HepG2 (cell line): ENCODE data around the gene GRM1. TPM values are rescaled to one million over a fixed set of nuclear protein-coding genes. Genes with fewer than 3 reads are reported as not detected.

Experiments
- FOXP1 ChIP-seq, 2 experiments: fragments of 450-650 bp in 1 of 2; IDR thresholded peaks; 2 replicates each; pipeline ENCODE4 v1.6.1; 2017 to 2018; ENCODE audit warnings: antibody characterized with exemption in 1 of 2
- HNRNPH1 ChIP-seq: fragments of 200-400 bp; formaldehyde crosslinking; optimal IDR thresholded peaks from 2 replicates; pipeline ENCODE3; 2017; ENCODE audit warnings: mild to moderate bottlenecking, low read depth, low read length
- NFYC ChIP-seq: IDR thresholded peaks from 2 replicates; pipeline ENCODE4 v1.6.1; 2016; ENCODE audit warnings: missing genetic modification reagents, missing compliant biosample characterization
- RFXAP ChIP-seq: sonication (generic); formaldehyde crosslinking; IDR thresholded peaks from 2 replicates; pipeline ENCODE4 v1.4.0; 2020; ENCODE audit warnings: missing genetic modification reagents, borderline replicate concordance
- THAP11 ChIP-seq: IDR thresholded peaks from 2 replicates; pipeline ENCODE4 v1.6.1; 2016; ENCODE audit warnings: missing biosample characterization, missing genetic modification reagents
- ZNF451 ChIP-seq: sonication (generic); formaldehyde crosslinking; IDR thresholded peaks from 2 replicates; pipeline ENCODE4 v1.5.0; 2020; ENCODE audit warnings: mild to moderate bottlenecking, missing genetic modification reagents
- polyA plus RNA-seq, 8 experiments: library from polyadenylated mRNA; depleted of rRNA in 3 of 8; stranded (reverse) in 7 of 8; unstranded in 1 of 8; fragments of >200 nt; fragmentation: Illumina TruSeq in 4 of 8; extraction: Trizol in 4 of 8; gene quantifications; 2 replicates each; pipeline versions ENCODE4 v1.2.1 to v1.2.3, GENCODE V29; 2011 to 2016; ENCODE audit warnings: low read depth in 4 of 8, missing spikeins in 1 of 8, mixed read lengths in 1 of 8; ENCODE audit not compliant: insufficient read depth in 1 of 8
- total RNA-seq, 5 experiments: library from RNA; depleted of rRNA; stranded (reverse); fragments of >200 nt; fragmentation: Illumina TruSeq; extraction: Trizol; gene quantifications; 2 replicates each; pipeline ENCODE4 v1.2.3, GENCODE V29; 2016; ENCODE audit warnings: low read depth in 1 of 5
- TF ChIP-seq, protein P1 (sequence below): sonication (generic); formaldehyde crosslinking; IDR thresholded peaks from 2 replicates; pipeline ENCODE4 v1.4.0; 2020; ENCODE audit warnings: low read depth, missing genetic modification reagents
- TF ChIP-seq, protein P2 (sequence below): sonication (generic); formaldehyde crosslinking; IDR thresholded peaks from 2 replicates; pipeline ENCODE4 v1.8.1; 2023; ENCODE audit warnings: mild to moderate bottlenecking, inconsistent platforms, moderate library complexity, missing genetic modification reagents, borderline replicate concordance
- TF ChIP-seq, protein P3 (sequence below): sonication (generic); formaldehyde crosslinking; IDR thresholded peaks from 2 replicates; pipeline ENCODE4 v1.5.1; 2020; ENCODE audit warnings: missing genetic modification reagents, mild to moderate bottlenecking, borderline replicate concordance
- TF ChIP-seq, protein P4 (sequence below): sonication (generic); formaldehyde crosslinking; IDR thresholded peaks from 2 replicates; pipeline ENCODE4 v1.8.0; 2023; ENCODE audit warnings: mild to moderate bottlenecking, missing genetic modification reagents

Gene GRM1
- total and polyA plus RNA-seq, 2 of the 13 experiments (the other 11 are each of a cell fraction or from before 2014, with no cell fraction given): 0.09 TPM; not detected in 1

DNA sequence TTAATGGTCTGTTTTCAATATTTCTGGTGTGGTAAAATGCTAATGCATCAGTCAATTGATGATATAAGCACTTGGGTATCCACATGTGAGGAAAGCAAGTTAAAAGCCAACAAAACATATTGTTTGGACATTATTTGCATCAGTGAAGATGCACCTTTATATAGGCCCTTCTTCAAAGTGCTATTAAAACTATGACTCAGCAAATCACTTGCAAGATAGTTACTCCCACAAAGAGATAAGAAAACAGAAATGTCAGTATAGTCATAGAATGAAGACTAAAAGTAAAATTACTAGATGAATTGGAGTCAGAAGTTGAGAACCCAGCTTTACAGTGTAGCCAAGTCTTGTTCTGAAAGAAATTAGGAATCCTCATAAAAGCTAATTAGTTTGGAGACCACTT, 14.6 kb upstream of the GRM1 start (continued):
- TF ChIP-seq, protein P1, sequence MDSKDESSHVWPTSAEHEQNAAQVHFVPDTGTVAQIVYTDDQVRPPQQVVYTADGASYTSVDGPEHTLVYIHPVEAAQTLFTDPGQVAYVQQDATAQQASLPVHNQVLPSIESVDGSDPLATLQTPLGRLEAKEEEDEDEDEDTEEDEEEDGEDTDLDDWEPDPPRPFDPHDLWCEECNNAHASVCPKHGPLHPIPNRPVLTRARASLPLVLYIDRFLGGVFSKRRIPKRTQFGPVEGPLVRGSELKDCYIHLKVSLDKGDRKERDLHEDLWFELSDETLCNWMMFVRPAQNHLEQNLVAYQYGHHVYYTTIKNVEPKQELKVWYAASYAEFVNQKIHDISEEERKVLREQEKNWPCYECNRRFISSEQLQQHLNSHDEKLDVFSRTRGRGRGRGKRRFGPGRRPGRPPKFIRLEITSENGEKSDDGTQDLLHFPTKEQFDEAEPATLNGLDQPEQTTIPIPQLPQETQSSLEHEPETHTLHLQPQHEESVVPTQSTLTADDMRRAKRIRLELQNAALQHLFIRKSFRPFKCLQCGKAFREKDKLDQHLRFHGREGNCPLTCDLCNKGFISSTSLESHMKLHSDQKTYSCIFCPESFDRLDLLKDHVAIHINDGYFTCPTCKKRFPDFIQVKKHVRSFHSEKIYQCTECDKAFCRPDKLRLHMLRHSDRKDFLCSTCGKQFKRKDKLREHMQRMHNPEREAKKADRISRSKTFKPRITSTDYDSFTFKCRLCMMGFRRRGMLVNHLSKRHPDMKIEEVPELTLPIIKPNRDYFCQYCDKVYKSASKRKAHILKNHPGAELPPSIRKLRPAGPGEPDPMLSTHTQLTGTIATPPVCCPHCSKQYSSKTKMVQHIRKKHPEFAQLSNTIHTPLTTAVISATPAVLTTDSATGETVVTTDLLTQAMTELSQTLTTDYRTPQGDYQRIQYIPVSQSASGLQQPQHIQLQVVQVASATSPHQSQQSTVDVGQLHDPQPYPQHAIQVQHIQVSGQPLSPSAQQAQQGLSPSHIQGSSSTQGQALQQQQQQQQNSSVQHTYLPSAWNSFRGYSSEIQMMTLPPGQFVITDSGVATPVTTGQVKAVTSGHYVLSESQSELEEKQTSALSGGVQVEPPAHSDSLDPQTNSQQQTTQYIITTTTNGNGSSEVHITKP (CRISPR knock-in tag): no peak
- TF ChIP-seq HNRNPH1 (no peak), RFXAP (CRISPR knock-in tag) (no peak), ZNF451 (CRISPR knock-in tag) (no peak), NFYC (CRISPR knock-in tag) (no peak), FOXP1 (IDR thresholded peaks at IDR 0.05) (no peak), FOXP1 (CRISPR knock-in tag; IDR thresholded peaks at IDR 0.05) (no peak), THAP11 (no peak)
- TF ChIP-seq, protein P2, sequence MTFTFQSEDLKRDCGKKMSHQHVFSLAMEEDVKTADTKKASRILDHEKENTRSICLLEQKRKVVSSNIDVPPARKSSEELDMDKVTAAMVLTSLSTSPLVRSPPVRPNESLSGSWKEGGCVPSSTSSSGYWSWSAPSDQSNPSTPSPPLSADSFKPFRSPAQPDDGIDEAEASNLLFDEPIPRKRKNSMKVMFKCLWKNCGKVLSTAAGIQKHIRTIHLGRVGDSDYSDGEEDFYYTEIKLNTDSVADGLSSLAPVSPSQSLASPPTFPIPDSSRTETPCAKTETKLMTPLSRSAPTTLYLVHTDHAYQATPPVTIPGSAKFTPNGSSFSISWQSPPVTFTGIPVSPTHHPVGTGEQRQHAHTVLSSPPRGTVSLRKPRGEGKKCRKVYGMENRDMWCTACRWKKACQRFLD: no peak
- TF ChIP-seq, protein P3, sequence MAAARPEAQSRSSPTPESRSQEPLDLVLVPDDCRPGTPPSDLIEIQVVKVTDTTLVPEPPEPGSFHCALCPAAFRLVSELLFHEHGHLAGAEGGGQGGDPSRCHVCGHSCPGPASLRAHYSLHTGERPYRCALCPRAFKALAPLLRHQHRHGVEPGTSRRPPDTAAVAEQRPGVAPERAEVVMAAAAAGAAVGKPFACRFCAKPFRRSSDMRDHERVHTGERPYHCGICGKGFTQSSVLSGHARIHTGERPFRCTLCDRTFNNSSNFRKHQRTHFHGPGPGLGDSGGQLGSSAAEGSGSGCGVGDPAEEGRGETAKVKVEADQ: no peak
- TF ChIP-seq, protein P4, sequence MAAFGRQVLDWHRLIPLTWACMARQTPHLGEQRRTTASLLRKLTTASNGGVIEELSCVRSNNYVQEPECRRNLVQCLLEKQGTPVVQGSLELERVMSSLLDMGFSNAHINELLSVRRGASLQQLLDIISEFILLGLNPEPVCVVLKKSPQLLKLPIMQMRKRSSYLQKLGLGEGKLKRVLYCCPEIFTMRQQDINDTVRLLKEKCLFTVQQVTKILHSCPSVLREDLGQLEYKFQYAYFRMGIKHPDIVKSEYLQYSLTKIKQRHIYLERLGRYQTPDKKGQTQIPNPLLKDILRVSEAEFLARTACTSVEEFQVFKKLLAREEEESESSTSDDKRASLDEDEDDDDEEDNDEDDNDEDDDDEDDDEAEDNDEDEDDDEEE (CRISPR knock-in tag): no peak
